Neural cell (in vitro differentiated cells): ENCODE data around the gene P2RX1.

Experiments
- CTCF ChIP-seq: fragments of 450-650 bp; IDR thresholded peaks from 2 replicates; pipeline ENCODE4 v1.5.1; 2014; ENCODE audit warnings: antibody characterized with exemption, mild to moderate bottlenecking, moderate library complexity; ENCODE audit not compliant: poor library complexity, severe bottlenecking
- EP300 ChIP-seq: fragments of 450-650 bp; conservative IDR thresholded peaks from 2 replicates; pipeline ENCODE4 v1.6.1; 2014; ENCODE audit warnings: antibody characterized with exemption, mild to moderate bottlenecking, moderate library complexity; ENCODE audit not compliant: poor library complexity, severe bottlenecking
- EZH2 ChIP-seq: fragments of 200-600, 300-800 bp; shearing (Covaris generic), sonication (generic); IDR thresholded peaks from 2 replicates; pipeline ENCODE4 v1.6.1; 2014; ENCODE audit warnings: antibody characterized with exemption, low read length, borderline replicate concordance, mild to moderate bottlenecking; ENCODE audit not compliant: insufficient read depth, poor library complexity, severe bottlenecking
- POLR2AphosphoS5 ChIP-seq: IDR thresholded peaks from 2 replicates; pipeline ENCODE4 v1.6.1; 2012
- RAD21 ChIP-seq: fragments of 450-650 bp; conservative IDR thresholded peaks from 2 replicates; pipeline ENCODE4 v1.6.1; 2014; ENCODE audit warnings: antibody characterized with exemption, mild to moderate bottlenecking, moderate library complexity
- REST ChIP-seq: IDR thresholded peaks from 2 replicates; pipeline ENCODE4 v1.6.1; 2012; ENCODE audit warnings: borderline replicate concordance
- SMC3 ChIP-seq: fragments of 450-650 bp; conservative IDR thresholded peaks from 2 replicates; pipeline ENCODE4 v1.6.1; 2014; ENCODE audit warnings: antibody characterized with exemption, mild to moderate bottlenecking, moderate library complexity; ENCODE audit not compliant: poor library complexity
- TAF1 ChIP-seq: IDR thresholded peaks from 2 replicates; pipeline ENCODE4 v1.6.1; 2012; ENCODE audit warnings: low read depth

DNA sequence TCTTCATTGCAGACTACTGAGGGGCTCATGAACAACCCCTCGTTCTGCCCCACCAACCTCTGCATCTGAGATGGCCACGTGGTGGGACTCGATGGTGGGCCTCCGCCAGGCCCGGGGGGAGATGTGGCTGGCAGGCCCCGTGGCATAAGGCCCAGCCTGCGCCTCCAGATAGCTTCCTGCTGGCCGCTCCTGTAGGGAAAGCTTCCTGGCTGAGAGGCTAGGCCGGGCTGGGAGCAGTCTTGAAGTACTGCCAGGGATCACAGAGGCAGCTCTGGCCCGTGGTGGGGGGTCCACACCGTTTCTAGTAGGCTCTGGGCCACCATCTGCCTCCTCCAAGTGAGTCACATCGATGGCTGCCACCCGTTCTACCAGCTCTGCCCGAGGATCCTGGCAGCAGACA is 31.0 kb downstream of the P2RX1 start:
- TF ChIP-seq POLR2AphosphoS5: no peak
- TF ChIP-seq EZH2: no peak
- no peak for TF ChIP-seq CTCF
- TF ChIP-seq TAF1: no peak
- no peak for TF ChIP-seq EP300
- no peak for TF ChIP-seq REST
- no peak for TF ChIP-seq RAD21
- TF ChIP-seq SMC3: no peak
